H1 (cell line): ENCODE results near the gene TTC3. TPM values are rescaled to one million over a fixed set of nuclear protein-coding genes. Genes with fewer than 3 reads are reported as not detected.

ENCODE experiments used
- CTCF ChIA-PET: fragments of 300-600 bp; sonication (Branson Sonifier 250); formaldehyde crosslinking; loops from one replicate; lab custom pipeline; 2021; ENCODE audit not compliant: partially characterized antibody; lab: Charles Lee
- POLR2A ChIA-PET: fragments of 300-600 bp; sonication (Branson Sonifier 250); formaldehyde crosslinking; loops from one replicate; lab custom pipeline; 2021; ENCODE audit warnings: inconsistent platforms; ENCODE audit not compliant: partially characterized antibody; lab: Charles Lee
- DNase-seq, 2 experiments: peaks; one replicate each; pipeline versions ENCODE4 v3.0.0 to v3.0.0-alpha.2; 2010 to 2022; ENCODE audit warnings: low spot score in 2 of 2, low read depth in 1 of 2, mixed read lengths in 1 of 2
- FAIRE-seq: peaks from 2 replicates; lab custom pipeline; 2011; peaks lifted over from hg19 to GRCh38; lab: Jason Lieb, UNC
- H2AFZ ChIP-seq: 2 replicates; pipeline ENCODE4 v1.8.1; 2012; ENCODE audit warnings: low read length, inconsistent platforms
- H2AK5ac ChIP-seq: 2 replicates; pipeline ENCODE4 v1.6.1; 2013; ENCODE audit warnings: low read depth, low read length
- H2BK120ac ChIP-seq: replicated peaks from 2 replicates; pipeline ENCODE3; 2013; ENCODE audit warnings: low read depth, low read length, inconsistent platforms
- H2BK12ac ChIP-seq: 2 replicates; pipeline ENCODE4 v1.6.1; 2013; ENCODE audit warnings: low read depth, low read length
- H2BK15ac ChIP-seq: 2 replicates; pipeline ENCODE4 v1.6.1; 2013; ENCODE audit warnings: low read length
- H2BK20ac ChIP-seq: 2 replicates; pipeline ENCODE4 v1.6.1; 2013; ENCODE audit warnings: low read length
- H2BK5ac ChIP-seq: 2 replicates; pipeline ENCODE4 v1.6.1; 2013; ENCODE audit warnings: low read depth, low read length
- H3K14ac ChIP-seq: 2 replicates; pipeline ENCODE4 v1.6.1; 2013; ENCODE audit warnings: inconsistent platforms; ENCODE audit not compliant: insufficient read length
- H3K18ac ChIP-seq: 2 replicates; pipeline ENCODE4 v1.6.1; 2013; ENCODE audit warnings: low read length; ENCODE audit errors: extremely low read depth
- H3K23ac ChIP-seq: 2 replicates; pipeline ENCODE4 v1.6.1; 2013; ENCODE audit warnings: inconsistent platforms; ENCODE audit not compliant: insufficient read length
- H3K23me2 ChIP-seq: 2 replicates; pipeline ENCODE4 v1.6.1; 2013; ENCODE audit warnings: low read depth, low read length
- H3K27ac ChIP-seq: 2 replicates; pipeline ENCODE4 v1.6.1; 2011; ENCODE audit warnings: low read depth, low read length, inconsistent platforms
- H3K27me3 ChIP-seq, 4 experiments: replicated peaks in 1 of 4; 1 replicate in 1 of 4; 2 replicates in 3 of 4; pipeline versions ENCODE4 v1.6.1 to v1.8.1; 2011 to 2013; ENCODE audit warnings: low read length in 3 of 4, mild to moderate bottlenecking in 3 of 4, inconsistent platforms in 2 of 4, mixed read lengths in 2 of 4, moderate library complexity in 1 of 4; ENCODE audit not compliant: control insufficient read depth in 3 of 4, insufficient read depth in 3 of 4; ENCODE audit errors: extremely low read depth in 1 of 4
- H3K36me3 ChIP-seq, 4 experiments: 2 replicates each; pipeline versions ENCODE4 v1.6.1 to v1.8.1; 2011 to 2013; ENCODE audit warnings: mild to moderate bottlenecking in 4 of 4, low read length in 3 of 4, moderate library complexity in 2 of 4, control low read depth in 1 of 4, inconsistent platforms in 1 of 4; ENCODE audit not compliant: insufficient read depth in 4 of 4, control insufficient read depth in 2 of 4
- H3K4ac ChIP-seq: replicated peaks from 2 replicates; pipeline ENCODE3; 2013; ENCODE audit warnings: low read length, low read depth, mixed read lengths, inconsistent platforms; ENCODE audit not compliant: insufficient read length
- H3K4me1 ChIP-seq, 4 experiments: replicated peaks in 1 of 4; 1 replicate in 1 of 4; 2 replicates in 3 of 4; pipeline versions ENCODE4 v1.6.1 to v1.8.1; 2011 to 2013; ENCODE audit warnings: low read length in 3 of 4, inconsistent platforms in 2 of 4, mixed read lengths in 1 of 4; ENCODE audit not compliant: insufficient read depth in 4 of 4, control insufficient read depth in 3 of 4
- H3K4me2 ChIP-seq, 2 experiments: 2 replicates each; pipeline versions ENCODE4 v1.6.1 to v1.8.1; 2011 to 2013; ENCODE audit warnings: low read depth in 2 of 2, low read length in 2 of 2, control low read depth in 1 of 2, inconsistent platforms in 1 of 2, mild to moderate bottlenecking in 1 of 2; ENCODE audit not compliant: insufficient read depth in 1 of 2
- H3K4me3 ChIP-seq, 4 experiments: fragments of 200-600, 300-600 bp in 1 of 4; sonication (generic), shearing (Covaris generic), sonication (Bioruptor Twin) in 1 of 4; 2 replicates each; pipeline versions ENCODE4 v1.5.1 to v1.8.1; 2011 to 2016; ENCODE audit warnings: low read length in 4 of 4, low read depth in 3 of 4, control low read depth in 2 of 4, inconsistent platforms in 2 of 4, mild to moderate bottlenecking in 2 of 4, mixed read lengths in 1 of 4, moderate library complexity in 1 of 4; ENCODE audit not compliant: insufficient read depth in 2 of 4; ENCODE audit errors: extremely low read depth in 1 of 4
- H3K56ac ChIP-seq: replicated peaks from 2 replicates; pipeline ENCODE3; 2013; ENCODE audit warnings: low read depth, mild to moderate bottlenecking, mixed read lengths, low read length, inconsistent platforms; ENCODE audit not compliant: insufficient read length
- H3K79me1 ChIP-seq: 2 replicates; pipeline ENCODE4 v1.6.1; 2013; ENCODE audit warnings: low read depth, low read length, control low read depth
- H3K79me2 ChIP-seq, 2 experiments: 2 replicates each; pipeline versions ENCODE4 v1.6.1 to v1.8.1; 2012 to 2013; ENCODE audit warnings: low read length in 2 of 2, mild to moderate bottlenecking in 2 of 2, inconsistent platforms in 1 of 2; ENCODE audit not compliant: insufficient read depth in 2 of 2, control insufficient read depth in 1 of 2
- H3K9ac ChIP-seq, 4 experiments: replicated peaks in 1 of 4; 1 replicate in 1 of 4; 2 replicates in 3 of 4; pipeline versions ENCODE4 v1.6.1 to v1.8.1; 2011 to 2013; ENCODE audit warnings: low read depth in 3 of 4, low read length in 3 of 4, control low read depth in 2 of 4, mild to moderate bottlenecking in 2 of 4, moderate library complexity in 2 of 4, inconsistent platforms in 1 of 4; ENCODE audit errors: extremely low read depth in 1 of 4
- H3K9me3 ChIP-seq, 2 experiments: 2 replicates each; pipeline versions ENCODE4 v1.6.1 to v1.8.1; 2012 to 2013; ENCODE audit warnings: mild to moderate bottlenecking in 2 of 2, moderate library complexity in 2 of 2, control low read depth in 1 of 2, inconsistent platforms in 1 of 2, low read depth in 1 of 2, low read length in 1 of 2, mixed read lengths in 1 of 2; ENCODE audit not compliant: insufficient read depth in 2 of 2
- H4K20me1 ChIP-seq, 2 experiments: replicated peaks in 1 of 2; 2 replicates each; pipeline versions ENCODE3 to v1.8.1; 2011 to 2013; ENCODE audit warnings: inconsistent platforms in 2 of 2, low read length in 2 of 2, mild to moderate bottlenecking in 1 of 2; ENCODE audit not compliant: insufficient read depth in 2 of 2, control insufficient read depth in 1 of 2
- H4K5ac ChIP-seq: 2 replicates; pipeline ENCODE4 v1.6.1; 2013; ENCODE audit warnings: low read length, low read depth, mixed read lengths, inconsistent platforms; ENCODE audit not compliant: insufficient read length
- H4K8ac ChIP-seq: 2 replicates; pipeline ENCODE4 v1.8.0; 2013; ENCODE audit warnings: mild to moderate bottlenecking, moderate library complexity, low read length, inconsistent platforms; ENCODE audit not compliant: insufficient read depth; ENCODE audit errors: extremely low read depth
- H4K91ac ChIP-seq: replicated peaks from 2 replicates; pipeline ENCODE3; 2013; ENCODE audit warnings: low read length, mixed read lengths, inconsistent platforms; ENCODE audit not compliant: insufficient read length
- CBX8 ChIP-seq: fragments of 300-800, 300-1000 bp; sonication (generic); IDR thresholded peaks from 2 replicates; pipeline ENCODE4 v1.7.1; 2016; ENCODE audit warnings: low read depth, low read length, borderline replicate concordance
- CHD2 ChIP-seq: IDR thresholded peaks from 2 replicates; pipeline ENCODE4 v1.6.1; 2012; ENCODE audit warnings: low read length, improper control_type of control experiment
- KDM1A ChIP-seq: fragments of 200-600, 300-600 bp; sonication (generic); IDR thresholded peaks from 2 replicates; pipeline ENCODE4 v1.7.1; 2016; ENCODE audit warnings: mild to moderate bottlenecking, low read length, borderline replicate concordance
- PHF8 ChIP-seq: fragments of 200-600 bp; sonication (generic); conservative IDR thresholded peaks from 2 replicates; pipeline ENCODE4 v1.7.1; 2012; ENCODE audit warnings: low read depth, mild to moderate bottlenecking, inconsistent platforms, low read length, moderate library complexity
- POLR2A ChIP-seq, 2 experiments: IDR thresholded peaks; 1 replicate in 1 of 2; 2 replicates in 1 of 2; pipeline ENCODE4 v1.6.1; 2011; ENCODE audit warnings: low read depth in 2 of 2, low read length in 2 of 2, mild to moderate bottlenecking in 2 of 2; ENCODE audit errors: control extremely low read depth in 1 of 2
- RFX5 ChIP-seq: IDR thresholded peaks from 2 replicates; pipeline ENCODE4 v1.6.1; 2011; ENCODE audit warnings: low read depth, low read length, improper control_type of control experiment, borderline replicate concordance
- SIN3A ChIP-seq, 2 experiments: IDR thresholded peaks in 1 of 2; conservative IDR thresholded peaks in 1 of 2; 2 replicates each; pipeline ENCODE4 v1.6.1; 2011 to 2012; ENCODE audit warnings: low read length in 2 of 2, improper control_type of control experiment in 1 of 2, low read depth in 1 of 2, mild to moderate bottlenecking in 1 of 2
- TBP ChIP-seq: IDR thresholded peaks from 2 replicates; pipeline ENCODE4 v1.6.1; 2011; ENCODE audit warnings: low read depth, low read length, improper control_type of control experiment
- TEAD4 ChIP-seq: IDR thresholded peaks from 2 replicates; pipeline ENCODE4 v1.6.1; 2012; ENCODE audit warnings: low read depth, low read length, inconsistent platforms, mixed read lengths
- WGBS, 2 experiments: shearing (Covaris generic) in 1 of 2; methylation state at CpG; one replicate each; pipeline versions ENCODE4 v1.1.6 to v1.1.7; 2013 to 2015; ENCODE audit warnings: low lambda C conversion rate in 2 of 2, mixed read lengths in 2 of 2, inconsistent platforms in 1 of 2, low coverage in 1 of 2, missing lambda C conversion rate in 1 of 2; ENCODE audit not compliant: insufficient replicate concordance in 2 of 2, insufficient coverage in 1 of 2, insufficient read length in 1 of 2; ENCODE audit errors: extremely low coverage in 1 of 2, missing lambda C conversion rate in 1 of 2; 5-methylcytosine and 5-hydroxymethylcytosine counted together
- polyA plus RNA-seq, 7 experiments: library from polyadenylated mRNA; depleted of rRNA in 3 of 7; stranded (reverse) in 5 of 7; unstranded in 2 of 7; fragments of >200 nt in 5 of 7; fragments of 200-250 nt in 2 of 7; gene quantifications; 1 replicate in 5 of 7; 2 replicates in 1 of 7; 4 replicates in 1 of 7; pipeline versions ENCODE4 v1.2.1 to v1.2.3, GENCODE V29; 2011 to 2013; ENCODE audit warnings: missing spikeins in 2 of 7, mixed read lengths in 2 of 7
- total RNA-seq: library from RNA; stranded (reverse); fragmentation: NEBNext Ultra II Directional; extraction: Animal tissue kit (Norgen Biotek cat#: 25700); gene quantifications from 2 replicates; pipeline ENCODE4 v1.2.1, GENCODE V29; 2021

TTC3 gene
- total and polyA plus RNA-seq, 2 of the 8 experiments (the other 6 are each of a cell fraction or from before 2014, with no cell fraction given), result 11.0 to 36.2 TPM

DNA sequence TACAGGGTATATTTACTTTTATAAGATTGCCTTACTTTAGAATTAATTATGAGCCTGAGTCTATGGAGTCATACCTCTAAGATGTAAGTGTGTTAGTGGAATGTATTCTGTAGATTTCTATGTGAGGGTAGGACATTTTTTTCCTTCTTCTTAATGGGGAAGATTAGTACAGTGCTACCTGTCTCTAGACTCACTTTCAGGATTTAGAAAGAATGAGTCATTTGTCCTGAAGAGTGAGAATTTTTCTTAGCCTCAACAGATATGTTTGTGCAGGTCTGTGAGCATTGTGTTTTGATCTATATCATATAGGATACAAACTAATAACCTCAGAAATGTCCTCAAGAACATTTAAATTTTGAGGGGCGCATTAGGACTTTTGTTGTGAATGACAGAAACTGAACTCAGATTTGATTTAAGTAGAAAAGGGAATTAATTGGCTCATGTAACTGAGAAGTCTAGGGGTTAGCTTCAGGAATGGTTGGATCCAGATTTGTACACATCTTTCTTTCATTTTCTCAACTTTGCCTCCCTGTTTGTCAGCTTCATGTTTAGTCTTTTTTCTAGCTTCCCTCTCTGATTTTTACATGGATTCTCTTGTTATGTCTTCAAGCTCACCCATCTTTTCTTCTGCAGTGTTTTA, 45.3 kb downstream of the TTC3 start:
- Histone ChIP-seq H3K4me2 (no peak overlapping the region), H3K23me2 (no peaks in the 10 kb centered on the region), H4K91ac (no peak overlapping the region), H3K4me1 (no peaks in the 10 kb centered on the region), H3K56ac (no peak overlapping the region), H2BK5ac (no peak overlapping the region), H3K9me3 (no peaks in the 10 kb centered on the region), H4K8ac (no peak overlapping the region), H4K20me1 (no peaks in the 10 kb centered on the region), H2BK20ac (no peak overlapping the region), H2BK120ac (no peak overlapping the region), H3K27me3 (no peaks in the 10 kb centered on the region), H2BK12ac (no peak overlapping the region), H2AK5ac (no peak overlapping the region), H3K4ac (no peak overlapping the region), H3K4me3 (no peak overlapping the region), H3K79me1 (no peaks in the 10 kb centered on the region), H3K27ac (no peak overlapping the region), H2BK15ac (no peak overlapping the region), H2AFZ (no peak overlapping the region), H3K23ac (no peak overlapping the region), H3K79me2 (no peaks in the 10 kb centered on the region), H3K14ac (no peak overlapping the region), H4K5ac (no peak overlapping the region), H3K9ac (no peak overlapping the region), H3K18ac (no peak overlapping the region), H3K36me3 (no peaks in the 10 kb centered on the region)
- no peak for TF ChIP-seq CBX8
- TF ChIP-seq TBP, result no peak
- no peak for TF ChIP-seq RFX5
- no peak for TF ChIP-seq POLR2A (IDR thresholded peaks at IDR 0.05; ENCODE audit: control extremely low read depth in 1 of 2, low read depth in 2 of 2, low read length in 2 of 2)
- no peak for TF ChIP-seq PHF8
- no peak for TF ChIP-seq KDM1A
- TF ChIP-seq CHD2, result no peak
- no peak for TF ChIP-seq TEAD4
- no peak for TF ChIP-seq SIN3A (conservative IDR thresholded peaks at IDR 0.05 in 1 of 2, IDR thresholded peaks at IDR 0.05 in 1 of 2; ENCODE audit: low read depth in 1 of 2, low read length in 2 of 2)
- ChIA-PET CTCF (interaction anchor here (1.5 kb wide), 1 partner anchor 141 kb away, joined by 5 read pairs; no protein-coding TSS in a partner anchor), POLR2A (no interaction called here)
- FAIRE-seq (no peak), DNase-seq (no peak)
- WGBS, 2 experiments, result 0% methylated on average over 1 of the region's 1 CpG; no CpG with 5 or more reads in 1 of the 2 experiments
